Esophagus squamous epithelium (tissue), 5 donors: ENCODE measurements around the gene BPIFA1. TPM values are rescaled to one million over a fixed set of nuclear protein-coding genes. Genes with fewer than 3 reads are reported as not detected.

Experiments used
- DNase-seq: peaks from one replicate; lab custom pipeline; 2025; lab: John Stamatoyannopoulos, UW
- H3K27ac ChIP-seq, 4 donors: fragments of 200-600 bp; sonication (generic); one replicate each; pipeline ENCODE4 v1.5.1; 2016 to 2019; ENCODE audit warnings: mild to moderate bottlenecking in 1 of 4
- H3K27me3 ChIP-seq, 4 donors: fragments of 200-600 bp; sonication (generic); 1 replicate in 3 of 4; 2 replicates in 1 of 4; pipeline versions ENCODE4 v1.5.1 to v1.6.0; 2017 to 2021; ENCODE audit warnings: antibody characterized with exemption in 1 of 4
- H3K36me3 ChIP-seq, 3 donors: fragments of 200-600 bp; sonication (generic); one replicate each; pipeline ENCODE4 v1.5.1; 2016 to 2019
- H3K4me1 ChIP-seq, 3 donors: fragments of 200-600 bp; sonication (generic); one replicate each; pipeline ENCODE4 v1.5.1; 2017 to 2019
- H3K4me3 ChIP-seq, 4 donors: fragments of 200-600 bp; sonication (generic); 1 replicate in 3 of 4; 2 replicates in 1 of 4; pipeline ENCODE4 v1.5.1; 2016 to 2019; ENCODE audit warnings: mild to moderate bottlenecking in 2 of 4, moderate library complexity in 1 of 4
- H3K9me3 ChIP-seq, 3 donors: fragments of 200-600 bp; sonication (generic); one replicate each; pipeline ENCODE4 v1.5.1; 2016 to 2019
- CTCF ChIP-seq, 6 experiments: fragments of 450-650 bp in 4 of 6; fragments of 200-600 bp in 2 of 6; sonication (generic) in 2 of 6; IDR thresholded peaks; one replicate each; pipeline ENCODE4 v1.5.1; 2016 to 2019; ENCODE audit warnings: antibody characterized with exemption in 6 of 6, mild to moderate bottlenecking in 4 of 6, moderate library complexity in 4 of 6
- POLR2A ChIP-seq, 4 donors: fragments of 450-650 bp; IDR thresholded peaks; one replicate each; pipeline ENCODE4 v1.6.1; 2017; ENCODE audit warnings: antibody characterized with exemption in 4 of 4, mild to moderate bottlenecking in 4 of 4, moderate library complexity in 3 of 4
- WGBS, 2 donors: methylation state at CpG; one replicate each; pipeline ENCODE4 v1.1.5; 2018; 5-methylcytosine and 5-hydroxymethylcytosine counted together
- intact Hi-C: fragments of 100-400 bp; cut with DNase I; formaldehyde crosslinking; loops from one replicate; pipeline ENCODE4 v1.15.0; 2022
- total RNA-seq, 4 donors: library from RNA; depleted of rRNA; stranded (reverse); fragments of >200 nt; gene quantifications; one replicate each; pipeline ENCODE4 v1.1.0, GENCODE V29; 2016
- donor health status: DM: yes; HTN: yes; CAD: no.

The BPIFA1 gene
- total RNA-seq, 4 donors from 2014 or later, result not detected

- no peaks in the 10 kb centered on the region for H3K27me3 ChIP-seq
- no peaks in the 10 kb centered on the region for H3K4me1 ChIP-seq
- intact Hi-C loops, result no loop called here
- no peaks in the 10 kb centered on the region for H3K36me3 ChIP-seq
- no peak overlapping the region for H3K27ac ChIP-seq
- no peak for TF ChIP-seq CTCF (IDR thresholded peaks at IDR 0.05)
- no peak for TF ChIP-seq POLR2A (IDR thresholded peaks at IDR 0.05)
- H3K4me3 ChIP-seq, result no peak overlapping the region
- WGBS, 2 donors, result 65 to 72% methylated on average over 3 of the region's 3 CpGs
- DNase-seq, result no peak
- H3K9me3 ChIP-seq, result no peaks in the 10 kb centered on the region
Measured at GRCh38 chr20:33246077-33246476, 10.3 kb downstream of the BPIFA1 start.

GRCh38 chr20:33249456-33249855, 13.7 kb downstream of the BPIFA1 start:
- Histone ChIP-seq H3K27me3 (no peaks in the 10 kb centered on the region), H3K27ac (no peak overlapping the region), H3K4me1 (no peaks in the 10 kb centered on the region), H3K36me3 (no peaks in the 10 kb centered on the region), H3K9me3 (no peaks in the 10 kb centered on the region), H3K4me3 (no peak overlapping the region)
- no peak for TF ChIP-seq CTCF (IDR thresholded peaks at IDR 0.05)
- TF ChIP-seq POLR2A (IDR thresholded peaks at IDR 0.05), result no peak
- WGBS, 2 donors, result 89 to 100% methylated on average over 1 of the region's 1 CpG
- no peak for DNase-seq
- intact Hi-C loops, result no loop called here

GRCh38 chr20:33250666-33251065, 14.9 kb downstream of the BPIFA1 start:
- Histone ChIP-seq H3K36me3 (no peaks in the 10 kb centered on the region), H3K4me3 (no peak overlapping the region), H3K4me1 (no peaks in the 10 kb centered on the region), H3K27me3 (peaks cover 0 to 3% (median 0%) of the 10 kb centered on the region in 4 donors), H3K27ac (no peak overlapping the region), H3K9me3 (no peaks in the 10 kb centered on the region)
- TF ChIP-seq CTCF (IDR thresholded peaks at IDR 0.05), result no peak
- TF ChIP-seq POLR2A (IDR thresholded peaks at IDR 0.05), result no peak
- no peak for DNase-seq
- WGBS, 2 donors, result 52 to 61% methylated on average over 2 of the region's 2 CpGs
- intact Hi-C loops, result no loop called here

GRCh38 chr20:33251496-33251895, 15.7 kb downstream of the BPIFA1 start:
- WGBS, 2 donors, result 51 to 66% methylated on average over 3 of the region's 3 CpGs
- intact Hi-C loops, result no loop called here
- no peak overlapping the region for H3K4me3 ChIP-seq

GRCh38 chr20:33252460-33252859, 16.7 kb downstream of the BPIFA1 start:
- H3K4me3 ChIP-seq, result no peak overlapping the region
- DNase-seq, result no peak
- no peak overlapping the region for H3K27ac ChIP-seq
- H3K9me3 ChIP-seq, result no peaks in the 10 kb centered on the region
- TF ChIP-seq POLR2A (IDR thresholded peaks at IDR 0.05), result no peak
- TF ChIP-seq CTCF (IDR thresholded peaks at IDR 0.05), result no peak
- H3K4me1 ChIP-seq, result no peaks in the 10 kb centered on the region
- 80 to 84% methylated on average over 3 of the region's 3 CpGs for WGBS, 2 donors
- intact Hi-C loops, result no loop called here
- H3K27me3 ChIP-seq, result peaks cover 0 to 16% (median 0%) of the 10 kb centered on the region in 4 donors
- H3K36me3 ChIP-seq, result no peaks in the 10 kb centered on the region

More at GRCh38 chr20:33251496-33251895, 15.7 kb downstream of the BPIFA1 start:
- Histone ChIP-seq H3K27ac (no peak overlapping the region), H3K4me1 (no peaks in the 10 kb centered on the region), H3K27me3 (peaks cover 0 to 6% (median 0%) of the 10 kb centered on the region in 4 donors), H3K36me3 (no peaks in the 10 kb centered on the region), H3K9me3 (no peaks in the 10 kb centered on the region)
- TF ChIP-seq POLR2A (IDR thresholded peaks at IDR 0.05), result no peak
- TF ChIP-seq CTCF (IDR thresholded peaks at IDR 0.05), result no peak
- no peak for DNase-seq
